Liver (tissue), 9 donors: ENCODE data around the gene FREM3. TPM values are rescaled to one million over a fixed set of nuclear protein-coding genes. Genes with fewer than 3 reads are reported as not detected.

Source experiments
- DNase-seq: peaks from one replicate; pipeline ENCODE4 v3.0.0-alpha.2; 2017; ENCODE audit warnings: low spot score
- H3K27ac ChIP-seq, 2 donors: one replicate each; pipeline ENCODE4 v1.7.0; 2013; ENCODE audit warnings: inconsistent platforms in 2 of 2, low read length in 2 of 2, control low read depth in 1 of 2, low read depth in 1 of 2, mild to moderate bottlenecking in 1 of 2
- H3K27me3 ChIP-seq, 4 donors: one replicate each; pipeline versions ENCODE4 v1.6.1 to v1.7.0; 2013; ENCODE audit warnings: low read length in 3 of 4, inconsistent platforms in 1 of 4, mild to moderate bottlenecking in 1 of 4, moderate library complexity in 1 of 4; ENCODE audit not compliant: control insufficient read depth in 4 of 4, insufficient read depth in 4 of 4
- H3K36me3 ChIP-seq, 4 donors: one replicate each; pipeline versions ENCODE4 v1.6.1 to v1.7.0; 2013; ENCODE audit warnings: low read length in 3 of 4, mild to moderate bottlenecking in 3 of 4, low read depth in 1 of 4, moderate library complexity in 1 of 4; ENCODE audit not compliant: control insufficient read depth in 4 of 4, insufficient read depth in 3 of 4
- H3K4me1 ChIP-seq, 4 donors: one replicate each; pipeline versions ENCODE4 v1.6.1 to v1.7.0; 2013; ENCODE audit warnings: low read length in 3 of 4, mild to moderate bottlenecking in 3 of 4, moderate library complexity in 1 of 4; ENCODE audit not compliant: control insufficient read depth in 4 of 4, insufficient read depth in 4 of 4
- H3K4me3 ChIP-seq, 3 donors: one replicate each; pipeline versions ENCODE4 v1.6.1 to v1.7.0; 2013; ENCODE audit warnings: low read length in 3 of 3, control low read depth in 1 of 3, low read depth in 1 of 3, mild to moderate bottlenecking in 1 of 3
- H3K9ac ChIP-seq, 2 donors: one replicate each; pipeline ENCODE4 v1.7.0; 2013; ENCODE audit warnings: low read length in 2 of 2, mild to moderate bottlenecking in 2 of 2, moderate library complexity in 2 of 2, control low read depth in 1 of 2, low read depth in 1 of 2
- H3K9me3 ChIP-seq, 4 donors: one replicate each; pipeline versions ENCODE4 v1.6.1 to v1.7.0; 2013; ENCODE audit warnings: low read length in 3 of 4; ENCODE audit not compliant: control insufficient read depth in 4 of 4
- ATF3 ChIP-seq: IDR thresholded peaks from 2 replicates; pipeline ENCODE4 v1.6.1; 2016; ENCODE audit warnings: antibody characterized with exemption
- CTCF ChIP-seq: fragments of 150-350 bp; IDR thresholded peaks from 2 replicates; pipeline ENCODE4 v1.5.1; 2017; ENCODE audit warnings: improper control_type of control experiment, low read depth, low read length; ENCODE audit not compliant: missing input control
- FOXA2 ChIP-seq: IDR thresholded peaks from 2 replicates; pipeline ENCODE4 v1.6.1; 2016; ENCODE audit warnings: antibody characterized with exemption
- GABPA ChIP-seq, 2 donors: IDR thresholded peaks in 1 of 2; conservative IDR thresholded peaks in 1 of 2; 2 replicates each; pipeline ENCODE4 v1.6.1; 2016; ENCODE audit warnings: antibody characterized with exemption in 2 of 2, mild to moderate bottlenecking in 1 of 2, moderate library complexity in 1 of 2
- HNF4G ChIP-seq: IDR thresholded peaks from 2 replicates; pipeline ENCODE4 v1.6.1; 2016; ENCODE audit warnings: antibody characterized with exemption
- JUND ChIP-seq, 2 donors: IDR thresholded peaks; 2 replicates each; pipeline ENCODE4 v1.6.1; 2016; ENCODE audit warnings: antibody characterized with exemption in 2 of 2
- MAX ChIP-seq: IDR thresholded peaks from 2 replicates; pipeline ENCODE4 v1.6.1; 2016; ENCODE audit warnings: antibody characterized with exemption
- REST ChIP-seq: IDR thresholded peaks from 2 replicates; pipeline ENCODE4 v1.6.1; 2016; ENCODE audit warnings: antibody characterized with exemption, mild to moderate bottlenecking
- RXRA ChIP-seq, 2 donors: IDR thresholded peaks; 2 replicates each; pipeline ENCODE4 v1.6.1; 2017 to 2018; ENCODE audit warnings: antibody characterized with exemption in 2 of 2, mild to moderate bottlenecking in 1 of 2
- SP1 ChIP-seq: IDR thresholded peaks from 2 replicates; pipeline ENCODE4 v1.6.1; 2018; ENCODE audit warnings: antibody characterized with exemption, mild to moderate bottlenecking
- YY1 ChIP-seq: IDR thresholded peaks from 2 replicates; pipeline ENCODE4 v1.6.1; 2016; ENCODE audit warnings: antibody characterized with exemption, mild to moderate bottlenecking
- WGBS: extraction: QIAGEN DNeasy Blood & Tissue Kit; methylation state at CpG from one replicate; pipeline ENCODE4 v1.1.7; 2013; 5-methylcytosine and 5-hydroxymethylcytosine counted together
- polyA plus RNA-seq, 2 donors: library from polyadenylated mRNA; stranded (reverse) in 1 of 2; unstranded in 1 of 2; fragments of 200-250 nt in 1 of 2; fragments of >200 nt in 1 of 2; fragmentation: Nextera tagmentation in 1 of 2; extraction: Ambion mirVana in 1 of 2; gene quantifications; one replicate each; pipeline versions ENCODE4 v1.2.1 to v1.2.3, GENCODE V29; 2013 to 2015
- total RNA-seq, 2 donors: library from RNA; depleted of rRNA; stranded (reverse); fragments of >200 nt; gene quantifications; one replicate each; pipeline ENCODE4 v1.2.3, GENCODE V29; 2014
- donor health status: healthy.
- donor health status: healthy.
- donor health status: healthy.
- donor health status: healthy.
- donor health status: healthy.

The FREM3 gene
- total and polyA plus RNA-seq, 4 donors = not detected

- TF ChIP-seq MAX = no peak
- TF ChIP-seq YY1 = no peak
- TF ChIP-seq CTCF = no peak
- TF ChIP-seq GABPA (IDR thresholded peaks at IDR 0.05 in 1 of 2, conservative IDR thresholded peaks at IDR 0.05 in 1 of 2) = no peak
- no peak for TF ChIP-seq FOXA2
- TF ChIP-seq ATF3 = no peak
- no peak for TF ChIP-seq SP1
- no peak for TF ChIP-seq JUND (IDR thresholded peaks at IDR 0.05)
- TF ChIP-seq RXRA (IDR thresholded peaks at IDR 0.05) = no peak
- no peak for DNase-seq
- Histone ChIP-seq H3K9ac (no peak overlapping the region), H3K9me3 (no peaks in the 10 kb centered on the region), H3K27me3 (no peaks in the 10 kb centered on the region), H3K36me3 (no peaks in the 10 kb centered on the region), H3K27ac (no peak overlapping the region), H3K4me3 (no peak overlapping the region), H3K4me1 (no peaks in the 10 kb centered on the region)
- WGBS = 60% methylated on average over 3 of the region's 3 CpGs
Observed at GRCh38 chr4:143728166-143728565, 27.7 kb upstream of the FREM3 start.

GRCh38 chr4:143726714-143727113 lies 26.2 kb upstream of the FREM3 start:
- H3K27me3 ChIP-seq = no peaks in the 10 kb centered on the region
- no peaks in the 10 kb centered on the region for H3K4me1 ChIP-seq

More at GRCh38 chr4:143726714-143727113, 26.2 kb upstream of the FREM3 start:
- Histone ChIP-seq H3K9ac (no peak overlapping the region), H3K27ac (no peak overlapping the region), H3K9me3 (no peaks in the 10 kb centered on the region), H3K4me3 (no peak overlapping the region), H3K36me3 (no peaks in the 10 kb centered on the region)
- WGBS = 91% methylated on average over 1 of the region's 1 CpG
- DNase-seq = no peak
- no peak for TF ChIP-seq SP1
- no peak for TF ChIP-seq RXRA (IDR thresholded peaks at IDR 0.05)
- TF ChIP-seq MAX = no peak
- TF ChIP-seq JUND (IDR thresholded peaks at IDR 0.05) = no peak
- no peak for TF ChIP-seq HNF4G
- no peak for TF ChIP-seq REST
- no peak for TF ChIP-seq FOXA2
